SK-N-SH (cell line): ENCODE results near the gene GUK1. TPM values are rescaled to one million over a fixed set of nuclear protein-coding genes. Genes with fewer than 3 reads are reported as not detected.

Experiments used
- CTCF ChIA-PET: fragments of 300-600, 350-600 bp; formaldehyde crosslinking; extraction: SDS; loops from one replicate; lab custom pipeline; 2021; lab: Yijun Ruan, JAX
- POLR2A ChIA-PET: fragments of 350-600 bp; sonication (Branson Sonifier 250); formaldehyde crosslinking; extraction: SDS; loops from one replicate; lab custom pipeline; 2020; ENCODE audit warnings: antibody characterized with exemption, inconsistent platforms; lab: Yijun Ruan, JAX
- DNase-seq: peaks from one replicate; pipeline ENCODE4 v3.0.0; 2012
- H2AFZ ChIP-seq: fragments of 200-600 bp; sonication (generic); 2 replicates; pipeline ENCODE4 v1.8.1; 2016; ENCODE audit warnings: antibody characterized with exemption, mild to moderate bottlenecking, low read depth
- H3F3A ChIP-seq: fragments of 200-600 bp; sonication (generic); replicated peaks from 2 replicates; pipeline ENCODE3; 2016; ENCODE audit warnings: antibody characterized with exemption, mild to moderate bottlenecking; ENCODE audit not compliant: insufficient read depth
- H3K27ac ChIP-seq, 2 experiments: fragments of 200-500 bp in 1 of 2; fragments of 200-600 bp in 1 of 2; sonication (Bioruptor generic) in 1 of 2; sonication (generic), shearing (Covaris generic) in 1 of 2; 2 replicates each; pipeline versions ENCODE4 v1.5.1 to v1.6.1; 2014 to 2016; ENCODE audit warnings: low read depth in 2 of 2, inconsistent platforms in 1 of 2, low read length in 1 of 2, mild to moderate bottlenecking in 1 of 2, mixed read lengths in 1 of 2
- H3K27me3 ChIP-seq: fragments of 200-600 bp; sonication (generic), shearing (Covaris generic); 2 replicates; pipeline ENCODE4 v1.6.1; 2016; ENCODE audit warnings: mixed run types; ENCODE audit not compliant: insufficient read depth
- H3K36me3 ChIP-seq, 2 experiments: fragments of 200-500 bp in 1 of 2; fragments of 200-600 bp in 1 of 2; sonication (Bioruptor generic) in 1 of 2; sonication (generic) in 1 of 2; replicated peaks in 1 of 2; 2 replicates each; pipeline versions ENCODE3 to v1.5.1; 2014 to 2016; ENCODE audit warnings: low read length in 1 of 2, mild to moderate bottlenecking in 1 of 2; ENCODE audit not compliant: insufficient read depth in 2 of 2, control insufficient read depth in 1 of 2
- H3K4me1 ChIP-seq, 2 experiments: fragments of 200-500 bp in 1 of 2; fragments of 200-600 bp in 1 of 2; sonication (Bioruptor generic) in 1 of 2; sonication (generic), shearing (Covaris generic) in 1 of 2; 2 replicates each; pipeline versions ENCODE4 v1.5.1 to v1.6.1; 2014 to 2016; ENCODE audit warnings: low read depth in 1 of 2, low read length in 1 of 2, mixed run types in 1 of 2; ENCODE audit not compliant: insufficient read depth in 2 of 2, control insufficient read depth in 1 of 2
- H3K4me2 ChIP-seq: fragments of 200-600 bp; sonication (generic), shearing (Covaris generic); 2 replicates; pipeline ENCODE4 v1.6.1; 2017; ENCODE audit warnings: mixed run types
- H3K4me3 ChIP-seq, 2 experiments: fragments of 200-500 bp in 1 of 2; fragments of 200-600 bp in 1 of 2; sonication (Bioruptor generic) in 1 of 2; sonication (generic), shearing (Covaris generic) in 1 of 2; 2 replicates each; pipeline versions ENCODE4 v1.5.1 to v1.8.1; 2014 to 2016; ENCODE audit warnings: low read depth in 2 of 2, inconsistent platforms in 1 of 2, low read length in 1 of 2, mild to moderate bottlenecking in 1 of 2, mixed read lengths in 1 of 2, moderate library complexity in 1 of 2
- H3K79me2 ChIP-seq: fragments of 200-600 bp; sonication (generic); 2 replicates; pipeline ENCODE4 v1.8.1; 2017; ENCODE audit warnings: mild to moderate bottlenecking; ENCODE audit not compliant: insufficient read depth
- H3K9ac ChIP-seq: fragments of 200-600 bp; sonication (generic); 2 replicates; pipeline ENCODE4 v1.6.1; 2017; ENCODE audit warnings: mixed run types
- H3K9me2 ChIP-seq: fragments of 200-600 bp; sonication (generic); 2 replicates; pipeline ENCODE4 v1.6.1; 2017; ENCODE audit warnings: mixed run types
- H3K9me3 ChIP-seq: fragments of 200-600 bp; sonication (generic); 2 replicates; pipeline ENCODE4 v1.6.1; 2017; ENCODE audit warnings: mixed run types, mild to moderate bottlenecking, moderate library complexity
- H4K20me1 ChIP-seq: fragments of 200-600 bp; sonication (generic); 2 replicates; pipeline ENCODE4 v1.6.1; 2017; ENCODE audit warnings: mild to moderate bottlenecking, mixed run types; ENCODE audit not compliant: insufficient read depth
- CHD2 ChIP-seq: fragments of 150-350 bp; IDR thresholded peaks from 2 replicates; pipeline ENCODE4 v1.6.1; 2018; ENCODE audit warnings: low read length; ENCODE audit not compliant: partially characterized antibody
- CTCF ChIP-seq: fragments of 200-600 bp; sonication (generic); IDR thresholded peaks from 2 replicates; pipeline ENCODE4 v1.6.1; 2017; ENCODE audit warnings: antibody characterized with exemption, mild to moderate bottlenecking, moderate library complexity
- EP300 ChIP-seq, 2 experiments: IDR thresholded peaks; 2 replicates each; pipeline versions ENCODE4 v1.4.0 to v1.6.1; 2012; ENCODE audit warnings: borderline replicate concordance in 1 of 2, low read depth in 1 of 2, low read length in 1 of 2
- FOSL2 ChIP-seq: IDR thresholded peaks from 2 replicates; pipeline ENCODE4 v1.4.0; 2012; ENCODE audit warnings: low read depth, mild to moderate bottlenecking, moderate library complexity, borderline replicate concordance
- GATA2 ChIP-seq: sonication (generic); formaldehyde crosslinking; IDR thresholded peaks from 2 replicates; pipeline ENCODE4 v1.5.0; 2020; ENCODE audit warnings: mild to moderate bottlenecking, missing genetic modification reagents
- JUND ChIP-seq: IDR thresholded peaks from 2 replicates; pipeline ENCODE4 v1.4.0; 2012
- MEF2A ChIP-seq: IDR thresholded peaks from 2 replicates; pipeline ENCODE4 v1.4.0; 2012; ENCODE audit warnings: low read depth, borderline replicate concordance
- POLR2AphosphoS5 ChIP-seq: IDR thresholded peaks from 2 replicates; pipeline ENCODE4 v1.6.1; 2012; ENCODE audit warnings: low read depth, low read length
- RAD21 ChIP-seq: IDR thresholded peaks from 2 replicates; pipeline ENCODE4 v1.6.1; 2012; ENCODE audit warnings: mild to moderate bottlenecking, low read length
- RFX5 ChIP-seq: IDR thresholded peaks from 2 replicates; pipeline ENCODE4 v1.6.1; 2012; ENCODE audit warnings: mild to moderate bottlenecking, improper control_type of control experiment, low read length
- RXRA ChIP-seq: IDR thresholded peaks from 2 replicates; pipeline ENCODE4 v1.4.0; 2012; ENCODE audit warnings: low read depth, mild to moderate bottlenecking, borderline replicate concordance
- SIN3A ChIP-seq: IDR thresholded peaks from 2 replicates; pipeline ENCODE4 v1.6.1; 2012; ENCODE audit warnings: low read depth, mild to moderate bottlenecking, low read length, moderate library complexity, borderline replicate concordance
- SMC3 ChIP-seq: IDR thresholded peaks from 2 replicates; pipeline ENCODE4 v1.6.1; 2012; ENCODE audit warnings: low read depth, low read length, improper control_type of control experiment
- TEAD4 ChIP-seq: IDR thresholded peaks from 2 replicates; pipeline ENCODE4 v1.4.0; 2012; ENCODE audit warnings: mild to moderate bottlenecking, borderline replicate concordance; ENCODE audit not compliant: insufficient read depth
- USF1 ChIP-seq: IDR thresholded peaks from 2 replicates; pipeline ENCODE4 v1.4.0; 2012; ENCODE audit warnings: low read depth, borderline replicate concordance
- YY1 ChIP-seq: IDR thresholded peaks from 2 replicates; pipeline ENCODE4 v1.4.0; 2012; ENCODE audit warnings: low read depth, mild to moderate bottlenecking
- ZBTB33 ChIP-seq: IDR thresholded peaks from 2 replicates; pipeline ENCODE4 v1.4.0; 2012; ENCODE audit warnings: low read depth, borderline replicate concordance
- WGBS: methylation state at CpG from one replicate; pipeline ENCODE4 v1.1.6; 2017; ENCODE audit warnings: low lambda C conversion rate; 5-methylcytosine and 5-hydroxymethylcytosine counted together
- polyA plus RNA-seq, 3 experiments: library from polyadenylated mRNA; depleted of rRNA; stranded (reverse); fragments of >200 nt; gene quantifications; 2 replicates each; pipeline ENCODE4 v1.2.3, GENCODE V29; 2012

GUK1 gene
- polyA plus RNA-seq, 1 of the 3 experiments (the other 2 are of a cell fraction) = 742 TPM

GRCh38 chr1:228109962-228110488, 30.1 kb upstream of the GUK1 start:
- CTCF ChIA-PET = interaction anchor here (0.7 to 5.6 kb wide), 5 partner anchors 20 to 69 kb away, joined by 3 to 31 read pairs (median 4); no protein-coding TSS in a partner anchor

GRCh38 chr1:228110556-228110955, 29.5 kb upstream of the GUK1 start:
- H3K27me3 ChIP-seq = no peaks in the 10 kb centered on the region
- WGBS = 87% methylated on average over 7 of the region's 7 CpGs
- peaks cover 4 to 20% of the 10 kb centered on the region in 2 experiments; a peak in 3 of 4 replicates for H3K4me1 ChIP-seq
- DNase-seq = no peak
- POLR2A ChIA-PET = interaction anchor here (1.4 kb wide), 1 partner anchor 297 kb away, joined by 8 read pairs; the partner anchor contains the start of gene TRIM11
- peak overlapping the region; percentile 89 for H3K4me2 ChIP-seq
- peaks cover 18% of the 10 kb centered on the region; the same call in 1 of the 2 replicates for H3K79me2 ChIP-seq
- H3F3A ChIP-seq = no peaks in the 10 kb centered on the region
- H4K20me1 ChIP-seq = no peaks in the 10 kb centered on the region
- H3K4me3 ChIP-seq = peak overlapping the region in 1 of 2 experiments; percentile 100; a peak in 1 of 4 replicates
- H3K9ac ChIP-seq = peak overlapping the region; percentile 93; the same call in 1 of the 2 replicates
- no peaks in the 10 kb centered on the region for H3K9me3 ChIP-seq
- peaks cover 6 to 21% of the 10 kb centered on the region in 2 experiments for H3K36me3 ChIP-seq
- H2AFZ ChIP-seq = no peak overlapping the region
- H3K9me2 ChIP-seq = no peaks in the 10 kb centered on the region
- CTCF ChIA-PET = interaction anchor here (1.4 to 5.6 kb wide), 3 partner anchors 20 to 26 kb away, joined by 3 to 31 read pairs (median 4); no protein-coding TSS in a partner anchor
- H3K27ac ChIP-seq = peak overlapping the region; percentile 23 to 49; a peak in 2 of 4 replicates
- no peak for TF ChIP-seq RAD21
- TF ChIP-seq YY1 = no peak
- TF ChIP-seq TEAD4 = no peak
- no peak for TF ChIP-seq USF1
- TF ChIP-seq ZBTB33 = no peak
- TF ChIP-seq EP300 (IDR thresholded peaks at IDR 0.05; ENCODE audit: borderline replicate concordance in 1 of 2, low read depth in 1 of 2, low read length in 1 of 2) = no peak
- no peak for TF ChIP-seq CHD2
- no peak for TF ChIP-seq POLR2AphosphoS5
- TF ChIP-seq MEF2A = no peak
- TF ChIP-seq JUND = no peak
- no peak for TF ChIP-seq SIN3A
- TF ChIP-seq GATA2 (CRISPR knock-in tag) = no peak; the same call in 1 of the 2 replicates
- no peak for TF ChIP-seq CTCF
- TF ChIP-seq FOSL2 = no peak
- no peak for TF ChIP-seq RFX5
- TF ChIP-seq RXRA = no peak

More at GRCh38 chr1:228109962-228110488, 30.1 kb upstream of the GUK1 start:
- Histone ChIP-seq H3F3A (no peaks in the 10 kb centered on the region), H3K79me2 (peaks cover 18% of the 10 kb centered on the region; the same call in 1 of the 2 replicates), H3K9me3 (no peaks in the 10 kb centered on the region), H3K27ac (peak overlapping the region; percentile 40 to 49; a peak in 2 of 4 replicates), H3K9me2 (no peaks in the 10 kb centered on the region), H3K4me1 (peaks cover 4 to 20% of the 10 kb centered on the region in 2 experiments; a peak in 3 of 4 replicates), H3K36me3 (peaks cover 6 to 23% of the 10 kb centered on the region in 2 experiments), H3K4me2 (peak overlapping the region; percentile 89), H3K9ac (peak overlapping the region; percentile 93), H3K4me3 (peak overlapping the region; percentile 100), H3K27me3 (no peaks in the 10 kb centered on the region), H2AFZ (peak overlapping the region; percentile 91), H4K20me1 (no peaks in the 10 kb centered on the region)
- 12% methylated on average over 15 of the region's 15 CpGs for WGBS
- DNase-seq = no peak
- POLR2A ChIA-PET = interaction anchor here (0.6 to 1.4 kb wide), 2 partner anchors 41 to 297 kb away, joined by 3 to 8 read pairs; partner anchors contain the start of gene TRIM11
- TF ChIP-seq SMC3 (no peak), SIN3A (peak; percentile 30; the same call in 1 of the 2 replicates), GATA2 (CRISPR knock-in tag) (peak; percentile 32; the same call in 1 of the 2 replicates), RFX5 (no peak)
